SU-DHL-6 (cell line): ENCODE data around the gene SSRP1.

ENCODE experiments used
- H2AFZ ChIP-seq: fragments of 200-600 bp; sonication (generic); 2 replicates; pipeline ENCODE4 v1.6.1; 2014; ENCODE audit warnings: low read depth, mild to moderate bottlenecking, moderate library complexity, mixed read lengths, antibody characterized with exemption, low read length; ENCODE audit not compliant: severe bottlenecking
- H3F3A ChIP-seq: fragments of 200-600 bp; shearing (Covaris generic); 2 replicates; pipeline ENCODE4 v1.6.0; 2016; ENCODE audit warnings: antibody characterized with exemption, mild to moderate bottlenecking; ENCODE audit not compliant: insufficient read depth
- H3K27ac ChIP-seq: fragments of 200-600 bp; sonication (generic); 2 replicates; pipeline ENCODE4 v1.5.1; 2016; ENCODE audit warnings: low read depth, mild to moderate bottlenecking, low read length, moderate library complexity, mixed read lengths
- H3K27me3 ChIP-seq: fragments of 200-600 bp; sonication (generic), shearing (Covaris generic); 2 replicates; pipeline ENCODE4 v1.6.0; 2014; ENCODE audit warnings: mild to moderate bottlenecking, low read length
- H3K36me3 ChIP-seq: fragments of 200-600 bp; sonication (generic); 2 replicates; pipeline ENCODE4 v1.6.1; 2014; ENCODE audit warnings: mild to moderate bottlenecking, low read length, mixed read lengths
- H3K4me2 ChIP-seq: fragments of 300-600, 200-600 bp; shearing (Covaris generic), sonication (generic); 2 replicates; pipeline ENCODE4 v1.6.0; 2014; ENCODE audit warnings: low read length, low read depth, mild to moderate bottlenecking; ENCODE audit not compliant: poor library complexity, severe bottlenecking
- H3K4me3 ChIP-seq: fragments of 200-600 bp; sonication (generic); 2 replicates; pipeline ENCODE4 v1.5.1; 2014; ENCODE audit warnings: antibody characterized with exemption, low read length, mild to moderate bottlenecking, mixed read lengths; ENCODE audit not compliant: insufficient read depth, poor library complexity, severe bottlenecking
- H3K79me2 ChIP-seq: fragments of 200-600 bp; sonication (generic); 2 replicates; pipeline ENCODE4 v1.6.1; 2014; ENCODE audit warnings: mild to moderate bottlenecking, low read length, moderate library complexity; ENCODE audit not compliant: insufficient read depth
- H3K9ac ChIP-seq: fragments of 200-600 bp; sonication (generic); 2 replicates; pipeline ENCODE4 v1.7.0; 2014; ENCODE audit warnings: mild to moderate bottlenecking, low read length
- H3K9me2 ChIP-seq: fragments of 200-600 bp; sonication (generic); replicated peaks from 2 replicates; pipeline ENCODE4 v1.6.1; 2014; ENCODE audit warnings: low read length; ENCODE audit not compliant: insufficient read depth
- H3K9me3 ChIP-seq: fragments of 200-600 bp; sonication (generic); 2 replicates; pipeline ENCODE4 v1.6.1; 2014; ENCODE audit warnings: low read length, mixed read lengths; ENCODE audit not compliant: insufficient read depth
- H4K20me1 ChIP-seq: fragments of 200-600 bp; sonication (generic); 2 replicates; pipeline ENCODE4 v1.6.1; 2014; ENCODE audit warnings: low read depth, mild to moderate bottlenecking, antibody characterized with exemption, low read length, moderate library complexity, mixed read lengths
- CTCF ChIP-seq: fragments of 200-600 bp; sonication (generic); IDR thresholded peaks from one replicate; pipeline ENCODE4 v1.5.1; 2017; ENCODE audit warnings: antibody characterized with exemption, mild to moderate bottlenecking, low read length, moderate library complexity; ENCODE audit not compliant: insufficient read depth, poor library complexity, severe bottlenecking
- EZH2phosphoT487 ChIP-seq: fragments of 200-600 bp; sonication (generic), shearing (Covaris generic); conservative IDR thresholded peaks from 2 replicates; pipeline ENCODE4 v1.6.1; 2018; ENCODE audit warnings: mild to moderate bottlenecking, antibody characterized with exemption, low read length, moderate library complexity, mixed read lengths

The SSRP1 gene

GRCh38 chr11:57308426-57309060, 27.1 kb downstream of the SSRP1 start:
- H4K20me1 ChIP-seq, result no peaks in the 10 kb centered on the region
- H3K79me2 ChIP-seq, result no peaks in the 10 kb centered on the region
- no peak overlapping the region for H3K27ac ChIP-seq
- H3K4me3 ChIP-seq, result no peak overlapping the region
- no peak overlapping the region for H3K4me2 ChIP-seq
- no peaks in the 10 kb centered on the region for H3K27me3 ChIP-seq
- no peak overlapping the region for H3K9ac ChIP-seq
- TF ChIP-seq CTCF (no peak), EZH2phosphoT487 (no peak)
- no peak overlapping the region for H2AFZ ChIP-seq
- H3K9me2 ChIP-seq, result no peaks in the 10 kb centered on the region
- H3F3A ChIP-seq, result no peaks in the 10 kb centered on the region
- H3K36me3 ChIP-seq, result no peaks in the 10 kb centered on the region
- no peaks in the 10 kb centered on the region for H3K9me3 ChIP-seq

GRCh38 chr11:57307666-57308270, 27.9 kb downstream of the SSRP1 start:
- no peaks in the 10 kb centered on the region for H3K9me3 ChIP-seq
- H3K27ac ChIP-seq, result no peak overlapping the region
- TF ChIP-seq EZH2phosphoT487 (no peak), CTCF (no peak)
- no peak overlapping the region for H3K4me2 ChIP-seq
- no peaks in the 10 kb centered on the region for H3K79me2 ChIP-seq
- H2AFZ ChIP-seq, result no peak overlapping the region
- H3K9ac ChIP-seq, result no peak overlapping the region
- no peaks in the 10 kb centered on the region for H4K20me1 ChIP-seq
- no peaks in the 10 kb centered on the region for H3K27me3 ChIP-seq
- H3K9me2 ChIP-seq, result no peaks in the 10 kb centered on the region
- H3K36me3 ChIP-seq, result no peaks in the 10 kb centered on the region
- no peaks in the 10 kb centered on the region for H3F3A ChIP-seq
- H3K4me3 ChIP-seq, result no peak overlapping the region

- Histone ChIP-seq H3K36me3 (no peaks in the 10 kb centered on the region), H3K79me2 (no peaks in the 10 kb centered on the region), H4K20me1 (no peaks in the 10 kb centered on the region)
Observed at GRCh38 chr11:57306940-57307565, 28.6 kb downstream of the SSRP1 start.

More at GRCh38 chr11:57306940-57307565, 28.6 kb downstream of the SSRP1 start:
- TF ChIP-seq EZH2phosphoT487, result no peak
- no peak for TF ChIP-seq CTCF
- Histone ChIP-seq H3K4me3 (no peak overlapping the region), H2AFZ (no peak overlapping the region), H3K4me2 (no peak overlapping the region), H3K9me3 (no peaks in the 10 kb centered on the region), H3K27me3 (no peaks in the 10 kb centered on the region), H3K9ac (no peak overlapping the region), H3K27ac (no peak overlapping the region), H3K9me2 (no peaks in the 10 kb centered on the region), H3F3A (no peaks in the 10 kb centered on the region)
